GM19438 (cell line): ENCODE results near the gene FHL5.
A peak's percentile ranks its signal among the peaks of the same experiment; 100 is the strongest.
"Not testable (repeated sequence)": the region's sequence is repeated elsewhere in the genome, so short reads cannot be mapped to it uniquely, and the experiment has no call there.

ENCODE experiments used
- ATAC-seq: cut with Tn5 transposase; IDR thresholded peaks from one replicate; pipeline ENCODE4 v1.9.1; 2021; ENCODE audit warnings: low read depth; ENCODE audit not compliant: unreplicated experiment

The FHL5 gene

DNA sequence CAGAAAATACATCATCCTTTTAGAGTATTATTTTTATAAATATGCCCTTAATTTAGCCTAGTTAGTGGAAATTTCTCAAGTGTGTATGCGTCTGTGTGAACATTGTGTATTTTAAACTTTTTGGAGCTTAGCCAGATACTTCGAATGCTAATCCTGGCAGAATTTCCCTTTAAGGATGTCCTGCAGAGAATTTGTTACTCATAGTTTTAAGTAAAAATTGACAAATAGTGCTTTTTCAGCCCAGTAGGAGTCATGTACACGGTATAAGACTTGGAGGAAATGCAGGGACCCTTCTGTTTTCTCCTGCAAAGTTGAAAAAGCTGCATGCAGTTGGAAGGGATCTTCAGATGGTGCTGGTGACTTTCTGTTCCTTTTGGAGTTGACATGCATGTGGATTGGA is at the start of gene FHL5:
Gene FHL5, plus strand, starts transcription at position 243 of the 400 bp plus-strand sequence. CDS start 40,486 bp downstream, outside the sequence.
- no peak for ATAC-seq

- no peak for ATAC-seq
Measured at GRCh38 chr6:96520171-96521115, 42.5 kb upstream of the FHL5 start.

DNA sequence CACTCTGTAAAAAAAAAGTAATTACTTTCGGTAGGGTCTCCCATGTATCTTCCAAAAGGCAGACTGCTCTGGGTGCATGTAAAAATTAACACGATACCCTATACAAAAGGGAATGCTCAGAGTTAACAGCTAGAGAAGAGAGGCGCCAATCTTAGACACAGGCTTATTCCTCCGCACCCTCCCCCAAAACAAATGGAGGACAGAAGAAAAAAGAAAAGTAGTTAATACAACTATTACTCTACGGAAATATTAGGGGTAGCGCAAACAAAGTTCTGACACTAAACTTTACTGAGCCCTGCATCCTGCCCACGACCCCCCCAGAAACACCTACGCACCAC is 41.7 kb upstream of the FHL5 start:
- ATAC-seq: peak; percentile 20

- peak; percentile 95 for ATAC-seq
Measured at GRCh38 chr6:96521644-96522464, 41.1 kb upstream of the FHL5 start, which contains the start of gene UFL1. TSS of gene UFL1 (plus strand) at chr6:96521806. CDS start at chr6:96521874, 68 bp downstream.

GRCh38 chr6:96522465-96523009 is 40.4 kb upstream of the FHL5 start:
- ATAC-seq: peak; percentile 30

DNA sequence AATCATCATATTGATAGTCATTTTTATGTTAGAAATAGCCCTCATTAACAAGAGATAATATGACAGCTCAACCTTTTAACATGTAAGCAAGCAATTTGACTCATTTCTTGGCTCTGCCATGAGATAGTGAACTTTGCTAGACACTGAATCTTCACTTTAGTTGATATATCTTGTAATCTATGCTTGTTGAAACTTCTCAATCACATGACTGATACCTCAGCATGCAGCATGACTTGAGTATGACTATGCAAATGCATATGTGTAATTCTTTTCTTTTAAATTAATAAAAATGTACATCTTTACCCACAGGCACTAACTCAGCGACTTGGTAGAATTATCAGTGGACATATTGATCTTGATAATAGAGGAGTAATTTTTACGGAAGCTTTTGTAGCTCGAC is 34.7 kb upstream of the FHL5 start:
- no peak for ATAC-seq

DNA sequence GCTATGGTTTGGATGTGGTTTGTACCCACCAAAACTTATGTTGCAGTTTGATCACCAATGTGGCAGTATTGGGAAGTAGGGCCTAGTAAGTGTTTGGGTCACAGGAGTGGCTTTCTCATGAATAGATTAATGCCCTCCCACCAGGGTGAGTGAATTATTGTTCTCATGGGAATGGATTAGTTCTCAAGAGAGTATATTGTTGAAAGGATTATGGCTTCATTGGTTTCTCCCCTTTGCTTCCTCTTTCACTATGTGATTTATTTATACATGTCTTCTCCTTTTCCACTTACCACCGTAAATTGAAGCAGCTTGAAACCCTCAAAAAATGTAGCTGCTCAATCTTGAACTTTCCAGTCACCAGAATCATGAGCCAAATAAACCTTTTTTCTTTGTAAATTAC is 30.5 kb upstream of the FHL5 start:
- no peak for ATAC-seq

DNA sequence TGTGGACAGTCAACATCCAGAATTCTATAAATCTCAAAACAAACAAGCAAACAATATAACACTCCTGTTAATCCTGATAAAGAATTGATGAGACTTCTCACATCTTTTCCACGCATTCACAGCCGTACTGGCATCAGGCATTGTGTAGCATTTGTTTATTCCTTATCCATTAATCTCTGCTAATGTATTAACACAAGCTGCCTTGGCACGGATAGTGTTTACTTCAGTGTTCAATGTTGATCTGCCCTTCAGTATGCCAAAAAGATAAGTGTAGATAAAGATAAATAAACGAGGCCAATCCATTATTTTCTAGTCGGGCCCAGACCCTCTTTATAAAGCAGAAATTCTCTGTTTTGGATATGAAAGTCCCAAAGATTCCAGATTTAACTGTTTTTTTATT is 25.2 kb upstream of the FHL5 start:
- ATAC-seq: no peak

DNA sequence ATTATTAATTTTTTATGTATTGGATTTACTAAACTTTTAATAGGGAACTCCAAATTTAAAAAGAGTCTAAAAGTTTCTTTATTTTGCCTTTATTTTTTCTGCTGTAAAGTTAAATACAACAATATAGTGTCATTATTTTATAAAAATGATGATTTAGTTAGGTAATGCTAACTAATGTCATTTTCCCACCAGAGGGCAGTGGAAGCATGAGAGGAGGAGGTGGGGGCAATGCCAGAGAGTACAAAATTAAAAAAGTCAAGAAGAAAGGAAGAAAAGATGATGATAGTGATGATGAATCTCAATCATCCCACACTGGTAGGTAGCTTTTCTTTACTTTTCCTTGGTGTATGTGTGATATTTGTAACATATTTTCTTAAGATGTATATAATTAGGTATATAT is 20.2 kb upstream of the FHL5 start:
- no peak for ATAC-seq

GRCh38 chr6:96545882-96546281 is 17.0 kb upstream of the FHL5 start:
- no peak for ATAC-seq

GRCh38 chr6:96547654-96548053 is 15.3 kb upstream of the FHL5 start:
- ATAC-seq: no peak

GRCh38 chr6:96554558-96554957 is 8.4 kb upstream of the FHL5 start:
- no peak for ATAC-seq

DNA sequence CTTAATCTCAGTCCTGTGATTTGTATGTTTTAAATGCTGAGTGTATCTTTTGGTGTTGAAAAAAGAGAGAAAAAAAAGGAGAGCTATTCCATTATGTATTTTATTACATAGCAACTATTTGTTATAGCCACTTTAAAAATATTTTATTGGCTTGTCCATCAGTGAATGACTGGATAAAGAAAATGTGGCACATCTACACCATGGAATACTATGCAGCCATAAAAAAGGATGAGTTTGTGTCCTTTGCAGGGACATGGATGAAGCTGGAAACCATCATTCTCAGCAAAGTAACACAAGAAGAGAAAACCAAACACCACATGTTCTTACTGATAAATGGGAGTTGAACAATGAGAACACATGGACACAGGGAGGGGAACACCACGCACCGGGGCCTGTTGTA is 3.2 kb upstream of the FHL5 start:
- not testable (repeated sequence) for ATAC-seq

- no peak for ATAC-seq
Measured at GRCh38 chr6:96563853-96564252, 925 bp downstream of the FHL5 start.

DNA sequence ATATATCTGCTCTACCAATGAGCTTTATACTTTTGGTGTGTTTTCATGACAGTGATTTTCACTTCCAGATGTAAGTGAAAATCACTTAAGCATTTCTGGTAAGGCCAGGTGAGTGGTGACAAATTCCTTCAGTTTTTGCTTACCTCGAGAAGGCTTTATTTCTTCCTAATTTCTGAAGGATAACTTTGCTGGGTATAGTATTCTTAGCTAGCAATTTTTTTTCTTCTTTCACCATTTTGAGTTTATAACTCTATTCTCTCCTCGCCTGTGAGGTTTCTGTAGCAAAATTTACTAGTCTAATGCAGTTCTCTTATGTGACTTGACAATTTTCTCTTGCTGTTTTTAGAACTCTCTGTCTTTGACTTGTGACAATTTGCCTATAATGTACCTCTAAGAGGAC is 7.1 kb downstream of the FHL5 start:
- no peak for ATAC-seq

DNA sequence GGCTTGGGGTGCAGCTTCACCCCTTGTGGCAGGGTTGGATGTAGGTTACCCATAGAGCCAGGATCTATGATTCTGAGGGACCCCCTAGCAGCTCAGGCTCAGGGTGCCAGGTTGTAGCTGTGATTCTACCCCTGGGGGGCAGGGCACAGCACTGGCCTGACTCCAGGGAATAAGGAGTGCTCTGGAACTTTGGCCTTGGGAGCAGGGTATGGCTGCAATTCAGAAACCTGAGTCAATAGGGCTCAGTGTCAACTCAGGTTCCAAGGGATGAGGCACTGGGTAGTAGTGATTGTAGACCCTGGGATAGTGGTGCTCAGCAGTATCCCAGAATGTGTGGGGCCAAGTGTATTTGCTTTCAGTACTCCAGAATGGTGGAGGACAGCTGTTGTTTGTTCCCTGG is 8.6 kb downstream of the FHL5 start:
- ATAC-seq: no peak

- no peak for ATAC-seq
Measured at GRCh38 chr6:96575359-96575758, 12.4 kb downstream of the FHL5 start.

DNA sequence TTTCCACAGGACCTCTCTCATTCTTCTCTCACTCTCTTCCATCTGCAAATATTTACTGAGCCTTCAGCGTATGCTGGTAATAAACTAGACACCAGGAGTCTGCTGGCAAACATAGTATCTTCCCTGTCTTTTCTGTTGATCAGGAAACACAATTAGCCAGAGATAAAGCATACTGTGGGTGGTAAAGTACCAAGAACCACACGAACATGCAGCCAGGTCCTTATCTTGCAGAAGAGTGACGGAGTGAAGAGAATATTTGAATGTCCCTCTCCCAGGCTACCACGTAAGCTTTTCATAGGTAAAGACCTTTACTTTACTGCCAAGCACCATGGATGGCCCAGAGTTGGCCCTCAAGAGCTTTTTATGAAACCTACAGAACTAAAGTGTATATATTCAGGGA is 13.3 kb downstream of the FHL5 start:
- no peak for ATAC-seq

GRCh38 chr6:96582021-96582420 is 19.1 kb downstream of the FHL5 start:
- ATAC-seq: no peak

DNA sequence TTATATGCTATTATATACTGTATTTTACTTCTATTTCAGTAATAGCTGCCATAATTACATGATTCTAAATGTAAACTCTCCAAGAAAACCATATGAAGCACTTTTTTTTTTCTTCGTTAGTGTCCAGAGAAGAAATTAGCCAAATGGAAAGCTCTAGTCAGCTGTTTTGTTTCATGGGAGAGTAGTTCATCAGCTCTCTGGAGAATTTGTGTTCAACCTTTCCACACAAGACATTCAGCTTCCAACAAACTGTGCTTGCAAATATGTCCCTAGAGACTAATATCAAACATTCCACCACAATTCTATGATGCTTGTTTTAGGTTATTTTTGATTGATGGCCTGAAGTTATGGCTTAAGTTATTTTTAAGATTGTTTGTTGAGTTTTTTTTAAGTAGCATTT is 19.5 kb downstream of the FHL5 start:
- ATAC-seq: no peak

- ATAC-seq: no peak
Measured at GRCh38 chr6:96604420-96604819, 41.5 kb downstream of the FHL5 start.
